ENCODE results near the gene ADRM1.
A peak's percentile ranks its signal among the peaks of the same experiment; 100 is the strongest.

ADRM1 gene

DNA sequence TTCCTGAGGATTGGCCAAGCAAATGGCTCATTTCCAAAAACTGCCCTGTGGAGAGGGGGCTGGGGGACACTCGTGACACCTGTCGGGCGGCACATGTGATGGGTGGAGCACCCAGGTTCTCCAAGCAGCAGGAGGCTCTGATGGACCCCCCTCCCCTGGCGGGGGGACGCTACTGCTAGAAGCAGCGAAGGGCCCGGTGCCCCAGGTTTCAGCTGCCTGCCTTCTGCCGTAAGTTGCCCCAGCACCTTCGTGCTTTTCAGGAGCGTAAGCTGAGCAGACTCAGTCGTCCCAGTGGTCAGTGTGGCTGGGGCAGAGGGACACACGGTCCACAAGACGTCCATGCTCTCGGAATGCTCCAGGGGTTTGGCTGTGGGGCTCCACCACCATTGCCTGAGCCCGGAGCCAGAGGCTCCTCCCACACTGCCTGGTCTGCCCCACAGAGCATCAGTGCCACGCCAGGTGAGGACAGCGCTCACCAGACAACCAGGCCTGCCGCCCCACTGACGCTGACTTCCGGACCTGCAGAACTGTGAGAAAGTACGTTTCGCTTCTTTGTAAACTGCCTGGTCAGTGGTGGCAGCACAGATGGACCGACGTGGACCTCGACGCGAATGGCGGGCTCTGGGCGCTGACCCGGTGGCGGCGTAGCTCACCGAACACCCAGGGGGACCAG, 4.1 kb upstream of the ADRM1 start:
- DNase-seq: no peak

DNA sequence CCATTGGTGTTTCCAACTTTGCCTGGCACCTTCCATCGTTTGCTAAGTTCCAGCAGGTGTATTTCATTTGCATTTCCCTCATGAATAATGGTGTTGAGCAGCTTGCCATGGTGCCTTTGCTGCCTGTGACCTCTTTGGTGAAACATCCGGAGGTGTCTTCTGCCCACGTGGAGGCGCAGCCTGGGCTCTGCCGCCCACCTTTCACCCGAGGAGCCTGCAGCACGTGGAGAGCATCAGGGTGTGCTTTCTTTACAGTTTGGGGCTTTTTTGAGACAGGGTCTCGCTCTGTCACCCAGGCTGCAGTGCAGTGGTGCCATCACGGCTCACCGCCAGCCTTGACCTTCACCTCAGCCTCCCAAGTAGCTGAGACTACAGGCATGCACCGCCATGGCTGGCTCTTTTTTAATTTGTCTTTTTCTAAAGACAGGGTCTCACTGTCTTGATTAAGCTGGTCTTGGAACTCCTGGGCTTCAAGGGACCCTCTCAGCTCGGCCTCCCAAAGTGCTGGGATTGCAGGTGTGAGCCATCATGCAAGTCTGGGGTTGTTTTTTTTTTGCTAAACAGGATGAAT, 3.0 kb upstream of the ADRM1 start:
- no peak for DNase-seq

- no peak for DNase-seq
Measured at GRCh38 chr20:62300319-62300718, 2.5 kb upstream of the ADRM1 start.

DNA sequence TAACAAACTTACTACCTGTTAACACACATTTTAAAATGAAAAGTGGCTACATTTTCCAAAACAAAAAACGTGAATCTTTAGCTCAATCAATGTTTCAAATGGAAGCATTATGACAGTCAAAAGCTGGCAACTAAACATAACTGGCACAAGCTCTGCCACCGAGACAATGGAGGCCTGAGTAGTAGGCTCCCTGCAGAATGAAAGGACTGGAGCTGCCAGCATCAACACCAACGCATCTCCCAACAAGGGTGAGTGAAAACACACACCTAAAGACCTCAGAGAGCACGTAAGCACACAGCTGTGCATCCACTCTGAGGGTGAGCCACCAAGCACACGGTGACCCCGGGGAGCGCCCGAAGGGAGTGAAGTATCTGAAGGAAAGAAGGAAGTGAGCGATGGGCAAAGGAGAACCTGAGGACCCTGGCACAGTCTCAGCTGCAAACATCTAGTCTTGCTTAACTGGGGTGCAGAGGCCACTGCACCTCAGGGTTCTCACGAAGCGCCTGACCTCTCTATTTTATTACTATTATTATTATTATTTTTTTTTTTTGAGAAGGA, 1.6 kb upstream of the ADRM1 start:
- DNase-seq: no peak

GRCh38 chr20:62301773-62302340, 940 bp upstream of the ADRM1 start:
- peak; percentile 85 for DNase-seq

- DNase-seq: no peak
Measured at GRCh38 chr20:62303062-62303339, 204 bp downstream of the ADRM1 start.

DNA sequence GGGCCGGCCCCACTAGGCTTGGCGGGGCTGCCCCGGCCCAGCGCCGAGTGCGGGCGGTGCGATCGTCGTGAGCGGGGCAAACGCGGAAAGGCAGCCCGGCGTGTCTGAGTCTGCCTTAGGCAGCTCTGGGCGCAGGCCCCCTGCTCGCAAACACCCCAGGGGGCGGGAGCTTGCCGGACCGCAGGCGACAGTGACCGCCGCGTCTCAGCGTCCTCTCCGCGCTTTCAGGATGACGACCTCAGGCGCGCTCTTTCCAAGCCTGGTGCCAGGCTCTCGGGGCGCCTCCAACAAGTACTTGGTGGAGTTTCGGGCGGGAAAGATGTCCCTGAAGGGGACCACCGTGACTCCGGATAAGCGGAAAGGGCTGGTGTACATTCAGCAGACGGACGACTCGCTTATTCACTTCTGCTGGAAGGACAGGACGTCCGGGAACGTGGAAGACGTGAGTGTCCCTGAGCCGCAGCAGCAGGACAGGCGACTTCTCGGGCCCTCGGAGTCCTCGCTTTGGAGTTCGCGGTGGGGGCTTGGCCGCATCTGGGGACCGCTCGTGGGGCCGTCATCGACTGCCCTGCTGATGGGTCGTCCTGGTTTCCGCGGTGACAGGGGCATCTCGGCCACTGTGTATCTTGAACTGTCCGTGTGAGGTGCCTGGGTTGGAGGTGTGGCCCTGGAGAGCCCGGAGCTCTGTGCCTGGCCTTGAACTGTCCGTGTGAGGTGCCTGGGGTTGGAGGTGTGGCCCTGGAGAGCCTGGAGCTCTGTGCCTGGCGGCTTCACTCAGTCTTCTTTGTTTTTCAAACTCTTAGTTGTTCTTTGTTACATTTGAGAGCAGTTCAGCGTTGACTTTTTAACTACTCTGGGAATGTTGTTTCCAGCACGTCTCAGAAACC, 786 bp downstream of the ADRM1 start:
- no peak for DNase-seq

DNA sequence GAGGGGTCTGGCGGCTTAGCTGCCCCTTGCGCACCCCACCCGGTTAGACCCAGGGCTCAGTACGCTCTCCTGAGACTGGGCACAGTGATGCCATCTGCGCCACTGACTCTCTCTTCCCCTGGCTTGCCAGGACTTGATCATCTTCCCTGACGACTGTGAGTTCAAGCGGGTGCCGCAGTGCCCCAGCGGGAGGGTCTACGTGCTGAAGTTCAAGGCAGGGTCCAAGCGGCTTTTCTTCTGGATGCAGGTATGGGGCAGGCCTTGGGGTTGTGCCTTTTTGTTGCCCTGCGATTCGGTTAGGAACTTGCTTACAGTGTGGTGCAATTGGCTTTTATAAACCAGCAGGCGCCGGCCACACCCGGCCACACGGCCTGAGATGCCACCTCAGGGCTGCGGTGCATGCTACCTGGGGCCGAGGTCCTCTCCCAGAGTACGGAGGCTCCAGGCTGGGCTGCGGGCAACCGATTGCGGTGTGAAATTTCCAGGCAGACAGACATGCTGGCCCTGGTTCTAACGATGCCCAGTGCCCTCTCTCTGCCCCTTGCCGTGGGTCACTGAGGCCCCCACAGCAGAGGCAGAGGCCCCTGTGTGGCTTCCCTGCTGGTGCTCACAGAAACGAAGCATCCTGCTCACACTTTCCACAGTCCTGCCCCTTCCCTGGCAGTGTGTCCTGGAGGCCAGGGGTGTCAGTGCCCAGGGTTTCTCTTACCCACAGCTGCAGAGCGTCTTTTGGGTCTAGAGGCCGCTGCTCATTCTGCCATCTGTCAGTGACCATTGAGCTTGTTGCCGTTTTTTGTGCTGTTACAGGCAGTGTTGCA, 1.7 kb downstream of the ADRM1 start:
- DNase-seq: no peak

- DNase-seq: no peak
Measured at GRCh38 chr20:62305149-62305764, 2.5 kb downstream of the ADRM1 start.

GRCh38 chr20:62305765-62306413, 3.1 kb downstream of the ADRM1 start:
- DNase-seq: no peak

DNA sequence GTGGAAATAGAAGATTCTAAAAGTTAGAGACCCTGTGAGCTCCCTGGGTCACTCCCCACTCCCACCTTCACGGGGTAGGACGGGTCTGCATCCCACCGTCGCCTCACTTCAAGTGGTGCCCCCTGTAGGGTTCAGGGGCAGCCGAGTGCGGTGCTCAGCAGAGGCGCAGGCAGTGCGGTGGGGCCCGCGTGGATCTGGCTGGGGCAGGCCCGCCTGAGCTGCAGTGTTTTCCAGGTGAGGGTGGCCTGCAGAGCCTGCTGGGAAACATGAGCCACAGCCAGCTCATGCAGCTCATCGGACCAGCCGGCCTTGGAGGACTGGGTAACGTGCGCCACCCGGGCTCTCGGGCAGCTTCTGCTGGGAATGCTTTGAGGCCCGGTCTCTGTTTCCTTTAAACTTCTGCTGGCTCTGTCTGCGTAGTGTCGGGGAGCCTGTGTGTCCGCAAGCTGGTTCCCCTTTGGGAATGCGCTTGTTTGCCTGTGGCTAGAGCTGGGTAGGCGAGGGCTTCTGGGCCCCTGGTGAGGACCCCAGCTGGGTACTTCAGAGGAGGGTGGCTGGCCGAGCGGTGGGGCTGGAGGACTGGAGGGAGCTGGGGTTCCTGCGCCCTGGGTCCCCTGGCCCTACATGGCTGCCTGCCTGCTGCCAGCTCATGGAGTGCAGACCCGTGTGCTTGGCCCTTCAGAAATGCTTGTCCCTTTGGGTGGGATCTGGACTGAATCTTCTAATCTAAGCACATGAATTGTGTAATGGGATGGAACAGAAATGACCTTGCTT, 3.8 kb downstream of the ADRM1 start:
- no peak for DNase-seq

GRCh38 chr20:62307226-62308101, 4.7 kb downstream of the ADRM1 start:
- no peak for DNase-seq

DNA sequence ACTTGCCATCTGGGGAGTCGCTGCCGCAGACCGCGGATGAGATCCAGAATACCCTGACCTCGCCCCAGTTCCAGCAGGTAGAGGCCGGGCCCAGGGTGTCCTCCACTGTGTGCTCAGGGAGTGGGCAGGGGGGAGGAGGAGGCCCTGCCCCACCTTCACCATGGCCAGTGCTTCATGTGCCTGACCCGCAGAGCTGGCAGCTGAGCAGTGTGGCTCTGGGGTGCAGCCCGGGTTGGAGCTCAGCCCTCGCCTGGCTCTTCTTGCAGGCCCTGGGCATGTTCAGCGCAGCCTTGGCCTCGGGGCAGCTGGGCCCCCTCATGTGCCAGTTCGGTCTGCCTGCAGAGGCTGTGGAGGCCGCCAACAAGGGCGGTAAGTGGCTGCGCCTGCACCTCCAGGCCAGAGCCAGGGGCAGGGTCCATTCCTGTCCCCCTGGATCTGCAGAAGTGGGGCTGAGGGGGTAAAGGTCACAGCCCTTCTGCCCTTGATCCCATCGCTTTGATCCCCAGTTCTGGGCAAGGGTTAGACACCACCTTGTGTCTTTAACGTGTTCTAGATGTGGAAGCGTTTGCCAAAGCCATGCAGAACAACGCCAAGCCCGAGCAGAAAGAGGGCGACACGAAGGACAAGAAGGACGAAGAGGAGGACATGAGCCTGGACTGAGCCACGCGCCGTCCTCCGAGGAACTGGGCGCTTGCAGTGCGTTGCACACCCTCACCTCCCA, 5.5 kb downstream of the ADRM1 start:
- DNase-seq: no peak

- DNase-seq: no peak
Measured at GRCh38 chr20:62309198-62309944, 6.6 kb downstream of the ADRM1 start.

GRCh38 chr20:62309947-62310756, 7.4 kb downstream of the ADRM1 start:
- DNase-seq: no peak

DNA sequence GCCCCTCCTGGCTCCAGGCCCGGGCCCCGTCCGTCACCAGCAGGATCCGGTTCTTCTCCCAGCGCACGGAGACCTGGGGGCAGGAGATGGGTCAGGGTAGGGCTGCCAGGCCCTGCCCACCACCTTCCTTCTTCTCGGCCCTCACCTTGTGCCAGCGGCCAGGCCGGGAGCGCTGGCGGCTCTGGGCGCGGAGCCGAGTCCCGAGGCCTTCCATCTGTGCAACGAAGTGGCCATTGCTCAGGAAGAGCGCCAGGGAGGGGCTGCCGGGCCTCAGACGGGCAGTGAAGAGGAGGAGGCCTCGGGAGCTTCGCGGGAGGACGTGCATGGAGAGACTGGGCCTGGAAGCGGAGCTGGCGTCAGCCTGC, 7.9 kb downstream of the ADRM1 start:
- no peak for DNase-seq

DNA sequence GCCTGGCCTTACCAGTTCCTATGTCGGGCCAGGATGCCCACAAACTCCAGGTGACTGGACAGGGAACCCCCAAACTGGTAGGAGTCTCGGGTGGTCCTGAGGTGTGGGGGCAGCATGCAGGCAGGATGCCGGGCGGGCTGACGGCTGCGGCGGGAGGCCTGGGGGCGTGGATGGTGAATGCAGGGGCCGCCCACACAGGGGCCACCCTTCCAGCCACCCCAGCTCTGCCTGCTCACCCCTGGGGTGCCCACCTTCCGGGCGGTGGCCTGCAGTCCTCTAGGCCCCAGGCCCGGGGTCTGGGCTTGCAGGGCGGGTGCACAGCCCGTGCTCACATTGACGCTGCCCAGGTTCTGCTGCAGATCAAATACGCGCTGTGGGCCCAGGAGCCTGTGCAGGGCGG, 8.4 kb downstream of the ADRM1 start:
- no peak for DNase-seq
